IPS-18a (cell line): ENCODE data around the gene SLC6A5.

Experiments used
- H3K27ac ChIP-seq: one replicate; pipeline ENCODE4 v1.5.1; 2013; ENCODE audit warnings: low read length
- H3K27me3 ChIP-seq: one replicate; pipeline ENCODE4 v1.6.1; 2013; ENCODE audit warnings: mild to moderate bottlenecking, low read length; ENCODE audit not compliant: control insufficient read depth, insufficient read depth
- H3K36me3 ChIP-seq: one replicate; pipeline ENCODE4 v1.6.1; 2013; ENCODE audit warnings: low read depth, low read length; ENCODE audit not compliant: control insufficient read depth
- H3K4me1 ChIP-seq: one replicate; pipeline ENCODE4 v1.6.1; 2013; ENCODE audit warnings: low read depth, low read length; ENCODE audit not compliant: control insufficient read depth
- H3K4me3 ChIP-seq: one replicate; pipeline ENCODE4 v1.5.1; 2013; ENCODE audit warnings: low read length
- H3K9ac ChIP-seq: one replicate; pipeline ENCODE4 v1.6.1; 2013; ENCODE audit warnings: mild to moderate bottlenecking, low read length, moderate library complexity
- H3K9me3 ChIP-seq: one replicate; pipeline ENCODE4 v1.6.1; 2013; ENCODE audit warnings: low read depth, low read length; ENCODE audit not compliant: control insufficient read depth

Gene SLC6A5

GRCh38 chr11:20656901-20657300, 57.5 kb downstream of the SLC6A5 start:
- no peaks in the 10 kb centered on the region for H3K36me3 ChIP-seq
- H3K9ac ChIP-seq = no peak overlapping the region
- no peaks in the 10 kb centered on the region for H3K27me3 ChIP-seq
- no peaks in the 10 kb centered on the region for H3K9me3 ChIP-seq
- H3K27ac ChIP-seq = no peak overlapping the region
- H3K4me3 ChIP-seq = no peak overlapping the region
- peaks cover 12% of the 10 kb centered on the region for H3K4me1 ChIP-seq

GRCh38 chr11:20658135-20658534, 58.7 kb downstream of the SLC6A5 start:
- no peak overlapping the region for H3K4me3 ChIP-seq
- H3K9ac ChIP-seq = no peak overlapping the region
- H3K27me3 ChIP-seq = no peaks in the 10 kb centered on the region
- H3K36me3 ChIP-seq = no peaks in the 10 kb centered on the region
- no peak overlapping the region for H3K27ac ChIP-seq
- no peaks in the 10 kb centered on the region for H3K9me3 ChIP-seq
- H3K4me1 ChIP-seq = peaks cover 12% of the 10 kb centered on the region

GRCh38 chr11:20661445-20661844, 62.0 kb downstream of the SLC6A5 start:
- H3K9ac ChIP-seq = no peak overlapping the region
- no peaks in the 10 kb centered on the region for H3K9me3 ChIP-seq
- no peaks in the 10 kb centered on the region for H3K36me3 ChIP-seq
- no peak overlapping the region for H3K4me3 ChIP-seq
- H3K27me3 ChIP-seq = peaks cover 8% of the 10 kb centered on the region
- no peak overlapping the region for H3K27ac ChIP-seq
- H3K4me1 ChIP-seq = peaks cover 12% of the 10 kb centered on the region

- no peaks in the 10 kb centered on the region for H3K36me3 ChIP-seq
- no peaks in the 10 kb centered on the region for H3K9me3 ChIP-seq
- no peak overlapping the region for H3K4me3 ChIP-seq
- H3K9ac ChIP-seq = no peak overlapping the region
- peaks cover 12% of the 10 kb centered on the region for H3K27me3 ChIP-seq
- no peak overlapping the region for H3K27ac ChIP-seq
- H3K4me1 ChIP-seq = peaks cover 12% of the 10 kb centered on the region
Measured at GRCh38 chr11:20661850-20662249, 62.4 kb downstream of the SLC6A5 start.

- peaks cover 29% of the 10 kb centered on the region for H3K4me1 ChIP-seq
- peak overlapping the region; percentile 58 for H3K4me3 ChIP-seq
- H3K9me3 ChIP-seq = no peaks in the 10 kb centered on the region
- no peaks in the 10 kb centered on the region for H3K36me3 ChIP-seq
- peaks cover 69% of the 10 kb centered on the region for H3K27me3 ChIP-seq
- H3K9ac ChIP-seq = no peak overlapping the region
- H3K27ac ChIP-seq = no peak overlapping the region
Measured at GRCh38 chr11:20668131-20668809, 68.9 kb downstream of the SLC6A5 start.

GRCh38 chr11:20668844-20669819, 69.7 kb downstream of the SLC6A5 start, which contains the start of gene NELL1:
Gene NELL1, plus strand, starts transcription at chr11:20669586.
- Histone ChIP-seq H3K9ac (no peak within 1 kb of the TSS), H3K27me3 (peaks cover 69% of the 10 kb centered on the region), H3K9me3 (no peaks in the 10 kb centered on the region), H3K4me1 (peaks cover 29% of the 10 kb centered on the region), H3K27ac (no peak within 1 kb of the TSS), H3K4me3 (peak within 1 kb of the TSS; percentile 72), H3K36me3 (no peaks in the 10 kb centered on the region)

GRCh38 chr11:20669820-20670684, 70.6 kb downstream of the SLC6A5 start:
- H3K4me1 ChIP-seq = peaks cover 29% of the 10 kb centered on the region
- H3K9ac ChIP-seq = no peak overlapping the region
- H3K9me3 ChIP-seq = no peaks in the 10 kb centered on the region
- peaks cover 69% of the 10 kb centered on the region for H3K27me3 ChIP-seq
- H3K4me3 ChIP-seq = peak overlapping the region; percentile 72
- no peak overlapping the region for H3K27ac ChIP-seq
- H3K36me3 ChIP-seq = no peaks in the 10 kb centered on the region

GRCh38 chr11:20670932-20671403, 71.6 kb downstream of the SLC6A5 start:
- no peak overlapping the region for H3K27ac ChIP-seq
- peaks cover 66% of the 10 kb centered on the region for H3K27me3 ChIP-seq
- peak overlapping the region; percentile 72 for H3K4me3 ChIP-seq
- H3K4me1 ChIP-seq = peaks cover 29% of the 10 kb centered on the region
- H3K36me3 ChIP-seq = no peaks in the 10 kb centered on the region
- peak overlapping the region; percentile 4 for H3K9ac ChIP-seq
- no peaks in the 10 kb centered on the region for H3K9me3 ChIP-seq

- no peaks in the 10 kb centered on the region for H3K36me3 ChIP-seq
- H3K9me3 ChIP-seq = no peaks in the 10 kb centered on the region
- H3K4me3 ChIP-seq = peak overlapping the region; percentile 72
- H3K27me3 ChIP-seq = peaks cover 56% of the 10 kb centered on the region
- peaks cover 29% of the 10 kb centered on the region for H3K4me1 ChIP-seq
- no peak overlapping the region for H3K27ac ChIP-seq
- H3K9ac ChIP-seq = no peak overlapping the region
Measured at GRCh38 chr11:20671856-20672546, 72.6 kb downstream of the SLC6A5 start.

GRCh38 chr11:20672575-20672974, 73.2 kb downstream of the SLC6A5 start:
- Histone ChIP-seq H3K4me3 (no peak overlapping the region), H3K27me3 (peaks cover 50% of the 10 kb centered on the region), H3K27ac (no peak overlapping the region), H3K4me1 (peaks cover 28% of the 10 kb centered on the region), H3K36me3 (no peaks in the 10 kb centered on the region), H3K9me3 (no peaks in the 10 kb centered on the region), H3K9ac (no peak overlapping the region)
